ENCODE results near the gene SLC9A9.
A peak's percentile ranks its signal among the peaks of the same experiment; 100 is the strongest.
"Not testable (repeated sequence)": the region's sequence is repeated elsewhere in the genome, so short reads cannot be mapped to it uniquely, and the experiment has no call there.

Gene SLC9A9

GRCh38 chr3:143536817-143537535, 311.3 kb downstream of the SLC9A9 start:
- peak; percentile 42 to 67 for DNase-seq

GRCh38 chr3:143535994-143536784, 312.1 kb downstream of the SLC9A9 start:
- DNase-seq = no peak

- no peak for DNase-seq
Observed at GRCh38 chr3:143533391-143533790, 314.9 kb downstream of the SLC9A9 start.

- no peak for DNase-seq
Observed at GRCh38 chr3:143532091-143532490, 316.2 kb downstream of the SLC9A9 start.

- DNase-seq = no peak
Observed at GRCh38 chr3:143531101-143531500, 317.2 kb downstream of the SLC9A9 start.

GRCh38 chr3:143529798-143530197, 318.5 kb downstream of the SLC9A9 start:
- DNase-seq = no peak

GRCh38 chr3:143529018-143529478, 319.2 kb downstream of the SLC9A9 start:
- no peak for DNase-seq

GRCh38 chr3:143526011-143526545, 322.2 kb downstream of the SLC9A9 start:
- no peak for DNase-seq

GRCh38 chr3:143525408-143525807, 322.9 kb downstream of the SLC9A9 start:
- DNase-seq = no peak

GRCh38 chr3:143521803-143522202, 326.5 kb downstream of the SLC9A9 start:
- DNase-seq = no peak

- not testable (repeated sequence) for DNase-seq
Observed at GRCh38 chr3:143517131-143517530, 331.1 kb downstream of the SLC9A9 start.

GRCh38 chr3:143514874-143515273, 333.4 kb downstream of the SLC9A9 start:
- no peak for DNase-seq

- DNase-seq = no peak
Observed at GRCh38 chr3:143514109-143514508, 334.2 kb downstream of the SLC9A9 start.

- no peak for DNase-seq
Observed at GRCh38 chr3:143511174-143511879, 336.9 kb downstream of the SLC9A9 start.

- no peak for DNase-seq
Observed at GRCh38 chr3:143510601-143511000, 337.7 kb downstream of the SLC9A9 start.

GRCh38 chr3:143507735-143508580, 340.3 kb downstream of the SLC9A9 start:
- DNase-seq = no peak

- no peak for DNase-seq
Observed at GRCh38 chr3:143506190-143506589, 342.1 kb downstream of the SLC9A9 start.

- DNase-seq = no peak
Observed at GRCh38 chr3:143503325-143503885, 344.9 kb downstream of the SLC9A9 start.

GRCh38 chr3:143502081-143502480, 346.2 kb downstream of the SLC9A9 start:
- DNase-seq = no peak

GRCh38 chr3:143497382-143497781, 350.9 kb downstream of the SLC9A9 start:
- DNase-seq = peak in 1 of 2 experiments; percentile 25

GRCh38 chr3:143496191-143496590, 352.1 kb downstream of the SLC9A9 start:
- no peak for DNase-seq

GRCh38 chr3:143495527-143495926, 352.7 kb downstream of the SLC9A9 start:
- no peak for DNase-seq
